Keratinocyte (primary cell): Measurements from ENCODE around the gene MIEN1.
A peak's percentile ranks its signal among the peaks of the same experiment; 100 is the strongest.

Experiments used
- CTCF ChIP-seq, 3 experiments: IDR thresholded peaks in 1 of 3; conservative IDR thresholded peaks in 1 of 3; optimal IDR thresholded peaks in 1 of 3; 2 replicates in 2 of 3; 3 replicates in 1 of 3; pipeline versions ENCODE3 to v1.5.1; 2011; ENCODE audit warnings: low read length in 3 of 3, mild to moderate bottlenecking in 3 of 3, moderate library complexity in 2 of 3, control low read depth in 1 of 3, inconsistent platforms in 1 of 3; ENCODE audit not compliant: insufficient read depth in 2 of 3; ENCODE audit errors: extremely low read depth in 1 of 3
- EZH2 ChIP-seq: IDR thresholded peaks from one replicate; pipeline ENCODE4 v1.6.1; 2012; ENCODE audit warnings: inconsistent platforms, mild to moderate bottlenecking, low read length, moderate library complexity

GRCh38 chr17:39715375-39716072 is 14.8 kb downstream of the MIEN1 start:
- TF ChIP-seq CTCF (optimal IDR thresholded peaks at IDR 0.05 in 1 of 3, IDR thresholded peaks at IDR 0.05 in 1 of 3, conservative IDR thresholded peaks at IDR 0.05 in 1 of 3; ENCODE audit: extremely low read depth in 1 of 3, insufficient read depth in 2 of 3, low read length in 3 of 3) (peak in 1 of 3 experiments; percentile 12), EZH2 (no peak)
